Ishikawa (cell line): ENCODE results near the gene CHST11.

Source experiments
- CEBPB ChIP-seq: IDR thresholded peaks from 2 replicates; pipeline ENCODE4 v1.6.1; 2012
- CREB1 ChIP-seq: IDR thresholded peaks from 2 replicates; pipeline ENCODE4 v1.6.1; 2012; ENCODE audit warnings: low read depth
- EGR1 ChIP-seq: IDR thresholded peaks from 2 replicates; pipeline ENCODE4 v1.6.1; 2012
- EP300 ChIP-seq: IDR thresholded peaks from 2 replicates; pipeline ENCODE4 v1.6.1; 2012; ENCODE audit warnings: borderline replicate concordance
- TAF1 ChIP-seq: IDR thresholded peaks from 2 replicates; pipeline ENCODE4 v1.6.1; 2012; ENCODE audit warnings: low read depth, mild to moderate bottlenecking
- TCF12 ChIP-seq: IDR thresholded peaks from 2 replicates; pipeline ENCODE4 v1.6.1; 2012; ENCODE audit warnings: low read depth
- TEAD4 ChIP-seq: IDR thresholded peaks from 2 replicates; pipeline ENCODE4 v1.6.1; 2012
- ZBTB7A ChIP-seq: IDR thresholded peaks from 2 replicates; pipeline ENCODE4 v1.6.1; 2012; ENCODE audit warnings: low read depth
- TF ChIP-seq, protein P1 (sequence below): IDR thresholded peaks from 2 replicates; pipeline ENCODE4 v1.6.1; 2012; ENCODE audit warnings: low read depth, mild to moderate bottlenecking

DNA sequence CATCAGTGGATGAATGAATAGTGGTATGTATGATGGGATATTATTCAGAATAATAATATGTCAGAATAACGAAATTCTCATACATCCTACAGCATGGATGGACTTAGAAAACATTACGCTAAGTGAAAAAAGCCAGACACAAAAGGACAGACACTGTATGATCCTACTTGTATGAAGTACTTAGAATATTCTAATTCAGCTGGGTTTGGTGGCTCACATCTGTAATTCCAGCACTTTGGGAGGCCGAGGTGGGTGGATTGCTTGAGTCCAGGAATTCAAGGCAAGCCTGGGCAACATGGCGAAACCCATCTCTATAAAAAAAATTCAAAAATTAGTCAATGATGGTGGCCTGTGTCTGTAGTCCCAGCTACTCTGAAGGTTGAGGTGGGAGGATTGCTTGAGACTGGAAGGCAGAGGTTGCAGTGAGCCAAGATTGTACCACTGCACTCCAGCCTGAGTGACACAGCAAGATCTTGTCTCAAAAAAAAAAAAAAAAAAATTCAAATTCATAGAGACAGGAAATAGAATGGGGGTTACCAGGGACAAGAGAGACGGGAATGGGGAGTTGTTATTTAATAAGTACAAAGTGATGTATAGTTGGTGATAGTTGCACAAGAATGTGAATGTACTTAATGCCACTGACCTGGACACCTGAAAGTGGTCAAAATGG lies 132.3 kb downstream of the CHST11 start:
- TF ChIP-seq TAF1: no peak
- TF ChIP-seq ZBTB7A: no peak
- no peak for TF ChIP-seq EP300
- TF ChIP-seq, protein P1, sequence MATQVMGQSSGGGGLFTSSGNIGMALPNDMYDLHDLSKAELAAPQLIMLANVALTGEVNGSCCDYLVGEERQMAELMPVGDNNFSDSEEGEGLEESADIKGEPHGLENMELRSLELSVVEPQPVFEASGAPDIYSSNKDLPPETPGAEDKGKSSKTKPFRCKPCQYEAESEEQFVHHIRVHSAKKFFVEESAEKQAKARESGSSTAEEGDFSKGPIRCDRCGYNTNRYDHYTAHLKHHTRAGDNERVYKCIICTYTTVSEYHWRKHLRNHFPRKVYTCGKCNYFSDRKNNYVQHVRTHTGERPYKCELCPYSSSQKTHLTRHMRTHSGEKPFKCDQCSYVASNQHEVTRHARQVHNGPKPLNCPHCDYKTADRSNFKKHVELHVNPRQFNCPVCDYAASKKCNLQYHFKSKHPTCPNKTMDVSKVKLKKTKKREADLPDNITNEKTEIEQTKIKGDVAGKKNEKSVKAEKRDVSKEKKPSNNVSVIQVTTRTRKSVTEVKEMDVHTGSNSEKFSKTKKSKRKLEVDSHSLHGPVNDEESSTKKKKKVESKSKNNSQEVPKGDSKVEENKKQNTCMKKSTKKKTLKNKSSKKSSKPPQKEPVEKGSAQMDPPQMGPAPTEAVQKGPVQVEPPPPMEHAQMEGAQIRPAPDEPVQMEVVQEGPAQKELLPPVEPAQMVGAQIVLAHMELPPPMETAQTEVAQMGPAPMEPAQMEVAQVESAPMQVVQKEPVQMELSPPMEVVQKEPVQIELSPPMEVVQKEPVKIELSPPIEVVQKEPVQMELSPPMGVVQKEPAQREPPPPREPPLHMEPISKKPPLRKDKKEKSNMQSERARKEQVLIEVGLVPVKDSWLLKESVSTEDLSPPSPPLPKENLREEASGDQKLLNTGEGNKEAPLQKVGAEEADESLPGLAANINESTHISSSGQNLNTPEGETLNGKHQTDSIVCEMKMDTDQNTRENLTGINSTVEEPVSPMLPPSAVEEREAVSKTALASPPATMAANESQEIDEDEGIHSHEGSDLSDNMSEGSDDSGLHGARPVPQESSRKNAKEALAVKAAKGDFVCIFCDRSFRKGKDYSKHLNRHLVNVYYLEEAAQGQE: no peak
- TF ChIP-seq EGR1: no peak
- TF ChIP-seq TEAD4: no peak
- TF ChIP-seq CREB1: no peak
- no peak for TF ChIP-seq TCF12
- TF ChIP-seq CEBPB: no peak
